ENCODE data around the gene C9orf50.

The C9orf50 gene

DNA sequence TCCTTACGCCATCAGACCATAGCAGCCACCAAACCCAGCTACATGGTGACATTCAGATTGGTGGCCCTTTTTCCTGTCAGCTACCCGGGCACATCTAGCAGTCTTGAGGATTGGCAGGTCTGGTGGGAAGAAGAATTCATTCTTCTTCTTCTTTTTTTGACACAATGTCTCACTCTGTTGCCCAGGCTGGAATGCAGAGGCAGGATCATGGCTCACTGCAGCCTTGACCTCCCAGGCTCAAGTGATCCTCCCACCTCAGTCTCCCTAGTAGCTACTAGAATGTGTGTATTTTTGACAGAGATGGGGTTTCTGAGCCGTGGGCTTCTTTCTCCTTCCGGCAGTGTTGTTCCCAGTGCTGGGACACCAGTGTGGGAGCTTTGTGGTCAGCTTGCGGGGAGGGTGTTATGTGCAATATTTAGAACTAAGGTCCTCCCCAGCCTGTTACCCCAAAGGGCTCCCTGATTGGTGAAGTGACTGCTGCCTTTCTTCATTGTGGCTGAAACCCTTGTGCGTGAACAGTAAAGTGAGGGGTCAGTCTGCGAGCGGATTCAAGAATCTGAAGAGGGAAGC, 8.4 kb upstream of the C9orf50 start:
- no peak for DNase-seq

DNA sequence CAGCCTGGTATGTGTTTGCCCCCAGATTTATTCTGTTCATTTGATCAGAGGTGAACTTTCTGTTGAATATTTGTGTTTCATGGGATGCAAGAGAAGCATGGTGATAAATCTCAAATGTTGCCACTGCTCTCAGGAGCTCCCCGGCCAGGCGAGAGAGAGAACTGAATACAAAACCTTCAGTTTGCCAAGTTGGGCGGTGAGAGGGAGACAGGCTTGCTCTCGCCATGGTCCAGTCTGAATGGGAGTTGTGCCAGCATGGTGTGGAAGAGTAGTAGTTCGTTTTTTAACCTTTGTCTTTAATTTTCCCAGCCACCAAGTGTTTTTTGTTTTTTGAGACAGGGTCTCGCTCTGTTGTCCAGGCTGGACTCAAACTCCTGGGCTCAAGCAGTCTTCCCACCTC, 7.8 kb upstream of the C9orf50 start:
- DNase-seq: no peak

DNA sequence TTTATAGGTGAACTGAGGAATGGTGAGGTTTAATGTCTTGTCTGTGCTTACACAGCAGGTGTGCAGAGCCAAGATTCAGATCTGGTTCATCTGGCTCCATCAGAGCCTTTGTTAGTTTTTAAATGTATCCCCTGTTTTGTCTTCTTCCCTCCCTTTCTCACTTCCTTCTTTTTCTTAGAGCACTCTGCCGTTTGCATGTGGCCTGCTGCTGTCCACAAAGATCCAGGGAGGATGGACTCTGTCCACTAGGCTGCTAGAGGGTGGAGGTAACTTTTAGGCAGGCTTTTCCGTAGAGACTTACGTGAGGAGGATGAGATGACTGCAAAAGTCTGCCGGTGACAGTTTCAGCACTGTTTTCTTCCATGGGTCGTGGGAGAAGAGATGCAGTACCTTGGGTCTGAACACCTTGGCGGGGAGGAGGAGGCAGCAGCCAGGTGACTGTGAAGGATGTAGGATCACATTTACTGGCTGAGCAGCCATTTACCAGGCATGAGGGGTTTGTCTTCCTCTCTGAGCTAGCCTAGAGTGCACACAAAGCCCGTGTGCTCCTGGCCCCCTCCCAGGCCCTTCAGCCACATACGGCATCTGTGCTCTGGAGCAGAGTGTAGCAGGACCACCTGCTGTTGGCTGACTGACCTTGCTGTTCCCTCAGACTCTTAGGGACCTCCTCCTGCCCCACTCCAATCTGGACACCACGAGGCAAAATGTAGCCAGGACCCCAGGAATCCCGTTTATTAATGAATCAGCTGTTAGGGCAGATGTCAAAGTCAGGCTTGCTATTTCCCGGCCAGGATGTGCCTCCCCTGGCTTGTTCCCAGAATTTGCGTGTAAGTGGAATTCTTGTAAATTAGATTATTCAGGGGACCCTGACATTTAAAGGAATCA, 6.9 kb upstream of the C9orf50 start:
- DNase-seq: no peak

DNA sequence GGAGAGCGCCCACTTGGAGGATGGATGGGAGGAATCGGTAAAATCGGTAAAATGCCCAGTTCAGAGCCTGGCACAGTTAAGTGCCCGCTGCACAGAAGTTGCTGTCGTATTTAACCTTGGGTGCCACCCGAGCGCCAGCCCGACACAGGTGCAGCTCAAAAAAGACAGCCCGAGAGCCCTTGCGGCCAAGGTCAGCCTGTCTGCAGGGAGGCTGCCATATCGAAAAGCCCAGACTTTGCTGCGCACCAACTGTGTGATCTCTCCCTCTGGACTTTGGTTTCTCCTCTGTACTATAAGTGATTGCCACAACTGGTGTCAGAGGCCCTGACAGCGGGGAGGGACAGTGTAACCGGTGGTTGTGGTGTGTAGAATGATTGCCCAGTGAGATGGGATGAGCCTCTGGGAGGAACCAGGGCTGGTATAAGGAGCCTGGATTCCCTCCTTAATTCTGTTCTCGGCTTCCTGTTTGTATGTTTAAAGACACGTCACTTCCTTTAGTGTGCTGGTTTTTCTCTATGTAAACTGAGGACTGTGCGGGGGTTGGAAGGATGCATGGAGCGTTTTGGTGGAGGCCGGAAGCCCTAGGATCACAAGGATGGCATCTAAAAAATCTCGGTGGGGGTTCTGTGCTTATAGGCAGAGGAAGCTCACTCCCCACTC, 5.9 kb upstream of the C9orf50 start:
- no peak for DNase-seq

DNA sequence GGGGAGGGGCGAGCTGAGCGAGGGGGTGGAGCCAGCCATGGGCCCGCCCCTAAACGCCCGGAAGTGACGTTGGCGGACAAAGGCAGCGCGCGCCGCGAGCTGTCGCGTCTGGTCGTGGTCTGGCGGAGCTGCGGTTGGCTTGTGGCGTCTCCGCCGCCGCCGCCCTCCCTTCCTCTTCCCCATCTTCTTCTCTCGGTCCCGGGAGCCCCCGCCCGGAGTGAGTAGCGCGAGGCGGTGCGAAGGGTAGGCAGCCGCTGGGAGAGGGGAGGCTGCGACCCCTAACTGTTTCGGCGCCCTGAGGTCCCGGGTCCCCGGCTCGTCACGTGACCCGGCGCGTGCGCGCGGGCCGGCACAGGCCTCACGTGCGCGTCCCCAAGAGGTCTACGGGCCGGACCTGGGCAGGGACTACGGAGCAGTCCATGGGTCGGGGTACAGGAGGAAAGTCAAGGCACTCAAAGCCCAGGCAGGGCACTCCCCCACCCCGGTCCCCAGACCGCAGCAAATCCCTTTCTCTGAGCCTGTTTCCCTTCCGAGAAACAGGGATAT, 5.3 kb upstream of the C9orf50 start, which contains the start of gene NTMT1:
TSS of gene NTMT1 (plus strand) at position 85 of the 546 bp plus-strand sequence. CDS start 6,541 bp downstream, outside the sequence.
- DNase-seq: no peak

DNA sequence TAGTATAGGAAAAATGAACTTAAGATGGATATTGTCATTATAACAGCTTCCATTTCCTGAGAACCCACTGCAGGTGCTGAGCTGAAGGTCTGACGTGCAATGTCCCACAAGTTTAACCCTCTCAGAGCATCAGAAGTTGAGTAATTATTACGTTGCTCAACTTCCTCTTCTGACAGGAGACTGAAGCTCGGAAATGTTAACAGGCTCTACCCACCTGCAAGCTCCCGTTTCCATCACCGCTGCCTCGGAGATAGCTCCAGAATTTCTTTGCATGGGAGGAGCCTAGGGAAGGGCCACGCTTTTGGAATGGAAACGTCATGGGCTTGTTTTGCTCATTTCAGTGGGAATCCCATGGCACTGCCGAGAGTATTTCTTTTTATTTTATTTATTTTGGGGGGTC, 4.0 kb upstream of the C9orf50 start:
- no peak for DNase-seq

DNA sequence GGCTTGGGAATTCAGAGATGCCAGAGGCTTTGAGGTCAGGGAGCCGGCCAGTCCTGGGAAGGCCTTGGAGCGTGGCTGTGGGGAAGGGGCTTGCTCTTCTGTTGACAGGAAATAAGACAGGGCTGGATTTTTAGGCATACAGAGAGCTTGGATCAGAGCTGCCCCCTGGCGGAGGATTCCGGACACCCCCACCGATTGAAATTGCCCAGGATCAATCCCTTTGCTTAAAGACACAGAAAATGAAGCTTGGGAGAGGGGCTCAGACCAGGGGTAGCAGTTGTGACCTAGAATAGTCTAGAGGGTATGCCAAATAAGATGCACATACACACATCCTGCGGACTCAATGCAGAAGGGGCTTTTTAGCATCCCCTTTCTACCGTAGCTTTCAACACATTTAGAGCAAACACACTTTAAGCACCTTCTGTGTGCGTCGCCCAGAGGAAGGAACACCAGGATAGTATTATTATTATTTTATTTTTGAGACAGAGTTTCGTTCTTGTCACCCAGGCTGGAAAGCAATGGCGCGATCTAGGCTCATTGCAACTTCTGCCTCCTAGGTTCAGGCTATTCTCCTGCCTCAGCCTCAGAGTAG, 3.4 kb upstream of the C9orf50 start:
- no peak for DNase-seq

DNA sequence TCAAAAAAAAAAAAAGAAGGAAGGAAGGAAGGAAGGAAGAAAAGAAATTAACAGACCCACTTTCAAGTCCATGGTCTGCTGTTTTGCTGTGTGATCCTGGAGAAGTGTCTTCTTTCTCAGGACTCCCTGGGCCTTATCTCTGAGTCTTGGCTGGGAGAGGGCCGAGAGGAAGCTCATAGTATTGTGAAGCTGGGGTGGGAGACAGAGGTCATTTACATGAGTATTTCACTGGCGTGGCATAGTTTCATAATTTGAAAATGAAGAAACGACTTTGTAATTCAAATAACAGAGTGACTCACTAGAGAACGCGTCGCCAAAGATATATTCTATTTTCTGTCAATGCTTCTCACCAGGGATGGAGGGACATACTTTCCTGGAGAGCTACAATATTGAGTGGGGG, 2.4 kb upstream of the C9orf50 start:
- DNase-seq: no peak

DNA sequence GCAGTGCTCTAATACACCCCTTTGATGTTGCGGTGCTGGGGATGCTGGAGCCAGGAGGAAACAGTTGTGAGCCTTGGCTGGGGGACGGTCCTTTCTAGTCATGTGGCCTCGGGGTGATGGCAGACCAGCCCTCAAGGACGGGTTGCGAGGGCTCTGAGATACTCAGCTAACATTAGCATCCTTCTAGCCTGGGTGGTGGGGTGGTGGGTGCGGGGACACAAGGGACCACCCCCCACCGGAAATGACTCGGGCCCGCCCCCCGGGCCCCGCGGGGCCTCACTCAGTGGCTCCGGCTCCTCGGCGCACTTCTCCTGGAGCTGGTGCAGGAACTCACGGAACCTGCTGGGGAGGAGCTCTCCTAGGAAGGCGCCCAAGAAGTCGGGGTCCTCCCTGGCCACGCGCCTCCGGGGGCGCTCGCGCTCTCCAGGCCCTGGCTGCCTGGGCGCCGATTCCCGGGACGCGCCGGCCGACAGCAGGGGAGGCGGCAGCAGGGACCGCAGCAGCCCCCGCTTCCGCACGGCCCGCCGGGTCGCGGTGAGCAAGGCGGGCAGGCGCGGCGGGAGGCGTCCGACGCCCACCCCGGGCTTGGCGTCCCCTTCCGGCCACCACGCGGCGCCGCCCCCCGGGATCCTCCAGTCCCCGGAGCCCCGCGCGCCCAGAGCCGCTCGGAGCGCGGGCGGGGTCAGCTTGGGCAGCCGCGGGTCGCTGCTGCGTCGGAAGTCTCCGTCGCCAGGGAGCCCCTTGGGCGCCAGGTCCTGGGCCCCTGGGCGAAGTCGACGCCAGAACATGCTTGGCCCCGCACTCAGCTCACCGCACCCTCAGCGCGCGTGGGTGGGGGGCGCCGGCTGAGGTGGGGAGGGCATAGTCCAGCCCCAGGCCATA, 873 bp downstream of the C9orf50 start:
- no peak for DNase-seq

DNA sequence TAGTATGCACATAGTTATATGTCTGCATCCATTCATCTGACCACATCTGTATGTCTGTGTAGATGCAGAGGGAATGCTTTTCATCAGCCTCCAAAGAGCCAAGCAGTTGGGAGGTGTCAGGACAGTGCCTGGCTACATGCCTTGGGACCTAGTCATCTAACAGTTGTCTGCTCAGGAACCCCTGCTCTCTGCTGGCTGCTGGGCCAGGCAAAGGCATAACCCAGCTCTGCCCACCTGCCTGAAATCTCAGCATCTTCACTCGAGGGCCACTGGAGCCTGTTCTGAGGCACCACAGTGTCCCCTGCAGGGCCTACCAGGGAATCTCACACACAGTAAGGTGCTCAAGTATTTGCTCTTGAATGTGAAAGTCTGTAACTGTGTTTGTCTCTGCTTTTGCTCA, 3.7 kb downstream of the C9orf50 start:
- DNase-seq: no peak

DNA sequence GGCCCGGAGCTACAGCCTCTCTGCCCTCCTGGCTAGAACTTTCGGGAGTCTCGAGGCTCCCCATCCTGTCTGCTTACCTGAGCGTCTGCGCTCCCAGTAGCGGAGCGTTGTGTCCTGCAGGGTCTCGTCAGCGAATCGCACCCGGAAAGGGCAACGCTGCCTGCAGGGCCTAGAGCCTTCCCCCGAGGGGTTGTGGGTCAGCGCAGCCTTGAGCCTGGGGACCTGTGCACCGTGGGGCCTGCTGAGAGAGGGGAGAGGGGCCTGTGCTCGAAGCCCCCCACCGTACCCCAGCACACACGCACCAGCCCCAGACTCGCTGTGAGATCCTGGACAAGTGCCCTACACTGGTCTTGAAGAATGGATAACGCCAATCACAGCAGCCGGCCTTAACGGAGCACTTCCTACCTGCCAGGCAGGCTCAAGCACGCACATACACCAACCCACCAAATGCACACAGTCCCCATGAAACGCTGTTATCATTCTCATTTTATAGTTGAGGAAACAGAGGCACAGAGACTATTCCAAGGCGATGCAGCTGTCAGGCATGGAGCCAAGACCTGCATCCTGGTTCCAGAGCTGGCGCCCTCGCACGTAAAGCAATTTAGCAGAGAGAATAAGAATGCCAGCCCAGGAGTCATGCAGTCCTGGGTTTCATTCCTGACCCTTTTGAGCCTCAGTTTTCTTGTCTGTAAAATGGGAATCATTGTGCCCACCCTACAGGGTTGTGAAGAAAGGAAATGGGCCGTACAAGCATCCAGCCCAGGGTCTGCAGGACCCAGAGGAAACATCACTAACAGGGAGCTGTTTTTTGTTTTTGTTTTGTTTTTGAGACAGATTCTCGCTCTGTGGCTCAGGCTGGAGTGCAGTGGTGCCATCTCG, 5.3 kb downstream of the C9orf50 start:
- no peak for DNase-seq

DNA sequence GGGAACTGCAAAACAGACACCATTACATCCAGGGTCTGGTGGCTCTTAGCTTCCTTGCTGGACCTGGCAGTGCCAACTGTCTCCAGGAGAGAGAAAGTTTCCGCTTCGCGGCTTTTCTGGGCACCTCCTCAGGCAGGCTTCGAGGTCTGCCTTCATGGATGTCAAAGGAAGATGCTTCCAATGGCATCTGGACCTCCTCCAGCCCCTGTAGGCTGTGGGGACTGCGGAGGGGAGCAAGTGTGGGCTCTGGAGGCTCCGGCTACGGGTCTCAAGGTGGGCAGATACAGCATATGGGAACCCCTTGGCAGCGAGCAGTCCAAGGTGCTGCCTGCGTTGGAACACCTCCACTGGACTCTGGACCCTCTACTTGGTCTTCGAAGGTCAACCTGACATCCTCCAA, 6.0 kb downstream of the C9orf50 start:
- DNase-seq: no peak

DNA sequence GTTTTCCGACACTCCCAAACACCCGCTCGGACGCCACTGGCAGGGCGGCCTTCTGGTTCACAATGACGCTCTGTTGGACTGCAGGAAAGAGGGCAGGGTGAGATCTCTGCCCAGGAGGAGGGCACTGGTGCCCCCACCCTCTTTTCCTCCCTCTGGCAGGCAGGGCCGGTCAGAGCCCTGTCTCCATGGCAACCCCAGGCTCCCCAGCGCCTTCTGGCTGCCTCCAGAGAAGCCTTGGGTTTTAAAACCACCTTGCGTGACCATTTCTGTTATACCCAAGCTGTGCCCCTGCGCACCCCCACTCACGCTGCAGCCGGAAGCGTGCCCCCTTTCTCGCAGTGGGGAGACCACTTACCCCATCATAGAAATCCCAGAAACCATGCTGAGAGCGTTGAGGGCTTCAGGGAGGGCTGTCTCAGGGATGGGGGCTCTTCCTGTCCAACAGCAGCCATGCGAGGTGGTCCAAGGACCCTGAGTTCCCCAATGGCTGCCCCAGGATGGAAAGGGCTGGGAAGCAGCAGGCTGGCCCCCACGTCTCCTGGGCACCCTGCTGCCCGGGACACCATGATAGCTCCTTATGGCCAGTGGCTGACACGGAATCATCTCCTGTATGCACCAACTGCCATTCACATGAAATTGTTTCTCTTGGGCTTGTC, 7.3 kb downstream of the C9orf50 start:
- no peak for DNase-seq

DNA sequence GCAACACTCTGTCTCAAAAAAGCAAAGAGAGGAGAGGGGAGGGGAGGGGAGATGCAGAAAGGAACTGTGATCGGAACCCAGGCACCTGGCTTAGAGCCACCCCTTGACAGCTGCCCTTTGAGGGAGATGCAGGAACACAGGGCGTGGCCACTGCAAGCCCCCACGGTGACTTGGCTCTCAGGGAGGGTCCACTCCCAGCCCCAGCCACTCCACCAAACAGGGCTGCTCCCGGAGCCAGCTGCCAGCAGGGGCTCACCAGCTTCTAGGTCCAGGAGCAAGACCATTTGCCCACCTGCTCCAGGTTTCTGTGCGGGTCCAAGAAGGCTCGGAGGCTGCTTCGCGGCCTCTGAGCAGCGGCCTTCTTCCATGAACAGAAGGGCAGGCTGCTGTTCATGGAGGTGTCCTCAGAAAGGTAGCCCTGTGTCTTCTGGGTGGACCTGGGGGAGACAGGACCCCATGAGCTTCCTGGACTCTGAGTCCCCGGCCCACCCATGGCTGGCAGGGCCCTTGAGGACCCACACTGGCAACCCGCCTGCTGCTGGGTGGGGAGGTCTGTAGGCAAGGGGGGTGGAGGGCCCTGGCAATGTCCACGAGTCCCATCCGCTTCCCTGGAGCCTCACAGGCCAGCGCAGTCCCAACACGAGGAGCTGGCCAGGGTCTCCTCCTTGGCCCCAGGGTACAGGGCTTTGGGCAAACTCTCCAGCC, 7.9 kb downstream of the C9orf50 start:
- DNase-seq: no peak

DNA sequence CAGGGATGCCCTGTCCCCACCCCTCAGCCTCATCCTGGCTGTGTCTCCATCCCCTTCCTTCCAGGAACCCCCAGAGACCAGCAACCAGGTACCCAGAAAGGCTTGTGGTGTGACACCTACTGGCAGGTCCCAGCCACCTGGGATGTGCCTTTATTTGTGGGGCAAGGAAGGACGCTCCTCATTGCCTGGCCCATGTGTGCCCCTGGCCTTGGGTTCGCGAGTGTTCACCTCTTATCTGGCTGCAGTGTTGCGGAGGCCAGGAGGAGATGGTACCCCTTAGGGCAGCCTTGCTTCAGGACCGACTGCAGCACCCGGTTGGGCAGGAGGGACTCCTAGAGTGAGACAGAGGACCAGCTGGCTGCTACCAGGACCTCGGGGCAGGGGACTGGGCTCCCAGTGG, 8.8 kb downstream of the C9orf50 start:
- no peak for DNase-seq

DNA sequence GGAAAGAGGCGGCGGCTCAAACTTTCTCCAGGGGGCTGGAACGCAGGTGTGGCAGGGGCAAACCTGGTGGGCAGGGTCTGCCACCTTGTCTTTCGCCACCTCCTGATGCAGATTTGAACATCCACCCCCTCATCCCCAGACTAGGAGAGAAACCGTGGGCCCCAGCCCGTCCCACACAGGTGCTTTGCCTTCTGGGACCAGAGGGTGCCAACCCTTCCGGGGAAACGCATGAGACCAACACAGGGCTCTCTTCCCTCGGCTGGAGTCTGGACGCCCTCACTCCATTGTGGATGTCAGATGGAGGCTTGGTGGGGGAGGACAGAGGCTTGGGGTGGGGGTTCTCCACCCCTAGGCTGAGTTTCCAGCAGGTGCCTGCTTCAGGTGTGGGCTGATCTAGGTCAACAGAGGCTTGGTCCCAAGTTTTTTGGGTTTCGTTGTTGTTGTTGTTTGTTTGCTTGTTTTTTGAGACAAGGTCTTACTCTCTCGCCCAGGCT, 9.5 kb downstream of the C9orf50 start:
- DNase-seq: no peak

DNA sequence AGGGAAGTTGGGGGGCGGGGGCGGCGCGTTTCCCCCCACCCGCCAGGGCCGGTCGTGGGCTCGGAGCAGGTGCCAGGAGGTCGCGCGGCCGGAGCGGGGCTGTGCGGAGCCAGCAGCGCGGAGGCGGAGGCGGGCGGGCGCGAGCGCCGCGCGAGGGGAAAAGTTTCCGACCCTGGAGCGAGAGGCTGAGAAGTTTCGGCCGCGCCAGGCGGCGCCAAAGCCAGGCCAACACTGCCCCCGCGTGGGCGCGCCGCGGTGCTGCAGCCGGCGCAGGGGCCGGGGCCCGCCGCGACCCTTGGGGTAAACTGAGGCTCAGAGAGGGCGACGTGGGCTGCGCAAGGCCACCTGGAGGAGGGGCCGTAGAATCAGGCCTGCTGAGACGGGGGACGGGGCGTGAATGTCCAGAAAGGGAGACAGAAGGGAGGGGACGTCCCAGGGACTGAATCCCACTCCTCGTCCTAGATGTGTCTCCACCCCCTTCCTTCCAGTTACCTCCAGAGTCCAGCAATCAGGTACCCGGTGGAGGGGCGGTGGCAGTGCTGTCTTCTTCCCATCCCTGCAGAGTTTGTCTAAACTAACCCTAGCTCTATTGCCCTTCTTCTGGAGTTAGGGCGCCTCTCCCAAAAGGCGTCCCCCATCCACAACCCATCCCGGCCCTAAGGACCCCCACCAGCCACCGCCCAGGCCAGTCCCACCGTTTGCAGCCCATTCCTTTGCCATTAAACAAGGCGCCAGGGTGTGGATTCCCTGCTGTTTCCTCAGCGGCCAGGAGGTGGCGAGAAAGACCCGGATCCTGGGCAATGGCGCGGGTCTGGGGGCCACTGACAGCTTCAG, 10.2 kb downstream of the C9orf50 start:
- DNase-seq: no peak

DNA sequence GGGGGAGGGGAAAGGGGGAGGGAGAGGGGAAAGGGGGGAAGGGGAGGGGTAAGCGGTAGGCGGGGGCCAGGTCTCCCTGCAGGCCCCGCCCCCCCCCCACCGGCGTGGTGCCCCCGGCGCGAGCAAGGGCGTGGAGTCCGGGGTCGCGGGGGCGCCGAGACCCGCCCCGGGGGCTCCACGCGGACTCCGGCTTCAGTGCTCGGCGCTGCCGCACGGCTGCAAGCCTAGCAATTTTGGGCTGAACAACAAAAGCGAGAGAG, 10.8 kb downstream of the C9orf50 start:
- no peak for DNase-seq
